ENCODE measurements around the gene KIRREL3. TPM values are rescaled to one million over a fixed set of nuclear protein-coding genes. Genes with fewer than 3 reads are reported as not detected.

The KIRREL3 gene
- total RNA-seq, 4 donors from 2014 or later: 0.19 TPM; not detected in 3

DNA sequence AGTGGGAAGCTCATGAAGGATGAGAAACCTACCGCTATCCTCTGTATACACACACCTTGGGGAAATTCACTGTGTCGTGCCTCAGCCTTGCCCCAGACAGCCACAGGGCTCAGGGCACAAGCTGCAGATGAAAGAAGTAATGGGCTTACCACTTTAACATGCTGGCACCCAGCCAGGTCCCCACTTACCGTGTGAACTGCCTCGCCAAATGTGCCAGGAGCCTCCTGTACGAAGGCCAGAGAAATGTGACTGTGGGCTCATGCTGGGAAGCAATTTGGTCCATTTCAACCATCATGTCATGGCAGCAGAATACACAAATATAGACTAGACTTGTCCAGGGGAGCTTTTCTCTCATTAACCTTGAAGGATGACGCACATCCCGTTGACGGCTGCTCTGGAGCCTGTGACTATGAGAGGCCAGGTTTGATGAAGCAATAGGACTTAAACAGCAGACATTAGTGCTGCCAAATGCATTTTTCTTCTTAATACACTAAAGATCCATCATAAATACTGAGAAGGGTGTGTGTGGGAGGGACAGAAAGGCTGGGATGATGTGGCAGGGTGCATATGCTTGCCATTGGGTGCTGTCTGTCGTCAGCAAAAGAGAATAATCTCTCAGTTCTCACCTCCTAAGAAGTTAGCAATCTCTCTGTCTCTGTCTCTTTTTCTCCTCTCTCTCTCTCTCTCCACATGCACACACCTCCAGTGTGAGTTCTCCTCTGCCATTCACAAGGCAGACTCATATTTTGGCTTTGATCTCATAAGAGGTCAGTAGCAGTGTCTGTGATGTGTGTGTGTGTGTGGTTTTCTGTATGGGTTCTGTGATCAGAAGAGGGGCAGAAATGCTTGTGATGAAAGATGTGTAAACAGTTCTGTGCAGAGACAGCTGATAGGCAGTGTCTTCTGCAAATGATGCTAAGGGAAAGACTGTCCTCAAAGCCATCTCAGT lies 142.4 kb downstream of the KIRREL3 start:
- no peak for DNase-seq

DNA sequence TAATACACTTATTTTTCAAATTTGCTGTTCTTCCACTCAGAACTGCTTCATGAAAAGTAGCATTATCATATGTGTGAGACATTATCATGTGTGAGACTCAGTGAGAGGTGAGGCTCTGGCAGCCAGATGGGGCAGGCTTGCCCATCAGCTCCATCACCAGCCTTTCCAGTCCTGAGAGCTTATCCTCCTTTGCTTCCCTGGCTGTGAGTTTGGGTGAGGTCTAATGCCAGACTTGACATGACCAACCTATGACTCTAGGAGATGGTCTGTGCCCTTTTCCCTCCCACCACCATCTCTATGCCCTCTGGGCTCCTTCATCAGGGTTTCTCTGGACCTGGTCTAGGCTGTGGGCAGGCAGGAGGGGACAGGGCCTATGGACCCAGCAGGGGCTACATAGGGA lies 145.0 kb downstream of the KIRREL3 start:
- intact Hi-C loops (cut with DNase I): no loop called here
- no peaks in the 10 kb centered on the region for H3K27me3 ChIP-seq

More for the DNA sequence above, 142.4 kb downstream of the KIRREL3 start:
- H3K4me1 ChIP-seq: no peaks in the 10 kb centered on the region
- no peak overlapping the region for H3K27ac ChIP-seq
- no peaks in the 10 kb centered on the region for H3K9me3 ChIP-seq
- H3K36me3 ChIP-seq: no peaks in the 10 kb centered on the region
- intact Hi-C loops (cut with DNase I): no loop called here
- H3K27me3 ChIP-seq: no peaks in the 10 kb centered on the region
- TF ChIP-seq POLR2A (IDR thresholded peaks at IDR 0.05): no peak
- TF ChIP-seq, protein P1, sequence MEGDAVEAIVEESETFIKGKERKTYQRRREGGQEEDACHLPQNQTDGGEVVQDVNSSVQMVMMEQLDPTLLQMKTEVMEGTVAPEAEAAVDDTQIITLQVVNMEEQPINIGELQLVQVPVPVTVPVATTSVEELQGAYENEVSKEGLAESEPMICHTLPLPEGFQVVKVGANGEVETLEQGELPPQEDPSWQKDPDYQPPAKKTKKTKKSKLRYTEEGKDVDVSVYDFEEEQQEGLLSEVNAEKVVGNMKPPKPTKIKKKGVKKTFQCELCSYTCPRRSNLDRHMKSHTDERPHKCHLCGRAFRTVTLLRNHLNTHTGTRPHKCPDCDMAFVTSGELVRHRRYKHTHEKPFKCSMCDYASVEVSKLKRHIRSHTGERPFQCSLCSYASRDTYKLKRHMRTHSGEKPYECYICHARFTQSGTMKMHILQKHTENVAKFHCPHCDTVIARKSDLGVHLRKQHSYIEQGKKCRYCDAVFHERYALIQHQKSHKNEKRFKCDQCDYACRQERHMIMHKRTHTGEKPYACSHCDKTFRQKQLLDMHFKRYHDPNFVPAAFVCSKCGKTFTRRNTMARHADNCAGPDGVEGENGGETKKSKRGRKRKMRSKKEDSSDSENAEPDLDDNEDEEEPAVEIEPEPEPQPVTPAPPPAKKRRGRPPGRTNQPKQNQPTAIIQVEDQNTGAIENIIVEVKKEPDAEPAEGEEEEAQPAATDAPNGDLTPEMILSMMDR (IDR thresholded peaks at IDR 0.05): no peak
- 53 to 54% methylated on average over 4 to 6 of the region's 9 CpGs for WGBS, 2 donors
- H3K4me3 ChIP-seq: no peak overlapping the region

DNA sequence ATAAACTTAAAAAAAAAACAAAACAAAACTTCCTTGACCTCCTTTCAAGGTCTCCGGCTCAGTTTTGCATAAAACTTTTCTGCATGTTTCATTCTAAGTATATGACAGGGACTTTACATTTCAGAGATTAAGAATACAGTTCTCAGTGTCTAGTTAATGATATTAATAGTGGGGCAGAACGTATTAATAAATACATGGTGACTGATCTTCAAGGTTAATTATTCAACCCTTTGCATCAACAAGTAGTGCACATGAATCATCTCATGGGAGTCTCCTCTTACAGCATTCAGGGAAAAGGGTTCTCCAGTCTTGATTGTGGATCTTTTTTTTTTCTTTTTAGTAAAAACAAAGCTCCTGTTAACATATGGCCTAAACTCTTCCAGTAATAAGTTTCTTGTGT lies 146.8 kb downstream of the KIRREL3 start:
- Histone ChIP-seq H3K27me3 (no peaks in the 10 kb centered on the region), H3K9me3 (no peaks in the 10 kb centered on the region), H3K4me1 (no peaks in the 10 kb centered on the region), H3K27ac (no peak overlapping the region), H3K36me3 (no peaks in the 10 kb centered on the region), H3K4me3 (no peak overlapping the region)
- DNase-seq: no peak
- no peak for TF ChIP-seq POLR2A (IDR thresholded peaks at IDR 0.05)
- TF ChIP-seq, protein P1 (IDR thresholded peaks at IDR 0.05): no peak
- 49 to 73% methylated on average over 2 of the region's 2 CpGs for WGBS, 2 donors
- intact Hi-C loops (cut with DNase I): no loop called here

More for the DNA sequence above, 145.0 kb downstream of the KIRREL3 start:
- TF ChIP-seq POLR2A (IDR thresholded peaks at IDR 0.05): no peak
- TF ChIP-seq, protein P1 (IDR thresholded peaks at IDR 0.05): no peak
- DNase-seq: no peak
- Histone ChIP-seq H3K9me3 (no peaks in the 10 kb centered on the region), H3K4me1 (no peaks in the 10 kb centered on the region), H3K4me3 (no peak overlapping the region), H3K27ac (no peak overlapping the region), H3K36me3 (no peaks in the 10 kb centered on the region)

DNA sequence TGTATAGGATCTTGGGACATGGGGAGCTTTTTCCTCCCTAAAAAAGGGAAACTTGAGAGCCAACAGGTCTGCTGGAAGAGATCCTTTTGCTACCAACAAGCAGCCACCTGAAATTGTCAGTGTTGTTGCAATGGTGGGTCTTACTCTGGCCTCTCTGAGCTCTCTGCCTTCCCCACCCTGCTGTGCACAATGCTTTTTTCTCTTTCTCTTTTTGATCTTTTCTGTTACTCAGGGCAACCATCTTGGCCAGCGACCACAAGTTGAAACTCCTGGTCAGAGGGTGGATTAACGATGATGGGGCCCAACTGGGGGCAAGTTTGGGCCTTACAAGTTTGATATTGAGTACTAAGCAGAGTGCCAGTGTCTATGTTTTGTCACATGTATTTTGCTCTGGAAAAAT lies 155.8 kb downstream of the KIRREL3 start:
- Histone ChIP-seq H3K9me3 (no peaks in the 10 kb centered on the region), H3K4me3 (no peak overlapping the region), H3K36me3 (no peaks in the 10 kb centered on the region), H3K4me1 (no peaks in the 10 kb centered on the region), H3K27ac (no peak overlapping the region), H3K27me3 (no peaks in the 10 kb centered on the region)
- DNase-seq: no peak
- intact Hi-C loops (cut with DNase I): no loop called here
- WGBS, 2 donors: 55 to 71% methylated on average over 2 of the region's 2 CpGs
- no peak for TF ChIP-seq POLR2A (IDR thresholded peaks at IDR 0.05)
- TF ChIP-seq, protein P1 (IDR thresholded peaks at IDR 0.05): no peak

DNA sequence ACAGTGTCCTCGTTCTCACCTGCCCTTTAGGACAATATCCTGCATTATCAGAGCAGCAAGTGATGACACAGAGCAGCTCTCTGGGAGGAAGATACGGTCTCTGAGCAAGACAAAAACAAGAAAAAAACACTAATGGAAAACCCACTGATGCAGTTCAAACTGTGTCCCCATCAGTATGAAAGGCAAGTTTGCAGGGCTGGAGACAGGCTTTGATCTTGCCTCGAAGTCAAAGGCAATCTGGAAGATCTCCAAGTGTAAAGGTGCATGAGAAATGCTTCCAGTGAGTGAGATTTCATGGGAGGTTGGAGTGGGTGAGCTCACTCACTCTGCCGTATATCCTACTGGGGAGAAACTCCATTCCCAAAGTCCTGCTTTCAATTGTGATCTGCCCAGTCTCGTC lies 157.5 kb downstream of the KIRREL3 start:
- no peak for TF ChIP-seq POLR2A (IDR thresholded peaks at IDR 0.05)
- TF ChIP-seq, protein P1 (IDR thresholded peaks at IDR 0.05): no peak
- Histone ChIP-seq H3K36me3 (no peaks in the 10 kb centered on the region), H3K4me3 (no peak overlapping the region), H3K27ac (no peak overlapping the region), H3K27me3 (no peaks in the 10 kb centered on the region), H3K9me3 (no peaks in the 10 kb centered on the region), H3K4me1 (no peaks in the 10 kb centered on the region)
- intact Hi-C loops (cut with DNase I): no loop called here
- no peak for DNase-seq
- WGBS, 2 donors: 60 to 64% methylated on average over 4 to 5 of the region's 5 CpGs

All from esophagus squamous epithelium (tissue), 5 donors.